ENCODE measurements around the gene CCNL2. TPM values are rescaled to one million over a fixed set of nuclear protein-coding genes. Genes with fewer than 3 reads are reported as not detected.

Gene CCNL2
- total RNA-seq, 1 experiment from 2014 or later: 173 TPM

DNA sequence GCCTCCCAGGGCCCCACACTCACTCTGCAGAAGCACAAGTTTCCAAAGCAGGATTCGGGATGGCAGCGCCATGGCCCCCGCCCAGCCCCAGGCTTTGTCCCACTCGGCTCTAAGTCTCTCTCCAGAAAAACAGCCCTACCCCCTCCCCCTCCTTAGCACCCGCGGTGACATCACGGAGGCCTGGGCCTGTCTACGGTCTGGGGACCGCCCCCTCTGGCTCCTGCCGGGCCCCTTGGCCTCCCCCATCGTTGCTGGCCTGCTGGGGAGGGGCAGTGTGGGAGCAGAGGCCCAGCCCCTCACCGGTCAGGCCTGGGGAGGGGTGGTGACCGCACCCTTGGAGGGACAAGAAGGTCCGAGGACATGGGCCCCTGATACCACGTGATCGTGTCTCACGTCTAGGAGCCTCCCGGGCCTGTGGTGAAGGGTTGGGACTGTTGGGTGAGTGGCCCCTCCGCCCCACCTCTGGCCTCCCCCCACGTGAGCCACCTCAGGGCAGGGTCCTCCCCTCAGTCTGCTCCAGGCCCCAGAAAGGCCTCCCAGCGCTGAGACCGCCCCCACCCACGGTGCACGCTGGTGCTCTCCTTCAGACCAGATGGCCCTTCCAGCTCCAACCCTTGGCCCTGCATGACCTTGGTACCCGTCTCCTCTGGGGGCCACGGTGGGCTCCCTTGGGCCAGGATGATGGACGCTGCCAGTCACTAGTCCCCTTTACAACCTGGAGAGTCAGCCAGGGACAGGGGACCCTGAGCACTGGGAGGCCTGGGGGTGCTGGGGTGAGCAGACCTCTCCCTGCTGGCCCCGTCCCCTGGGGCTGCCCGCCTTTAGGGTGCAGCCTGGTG lies 40.5 kb downstream of the CCNL2 start, which contains the start of gene MXRA8:
Gene MXRA8 (minus strand): TSS at position 123 of the 839 bp plus-strand sequence. CDS start 51 bp downstream, at position 72.
- Histone ChIP-seq H3K14ac (ENCODE audit: insufficient read depth, low read length) (peak within 1 kb of the TSS; percentile 59; the same call in 1 of the 2 replicates), H4K91ac (ENCODE audit: insufficient read length, low read depth, low read length) (no peak within 1 kb of the TSS), H2BK15ac (ENCODE audit: low read depth, low read length) (no peak within 1 kb of the TSS; the same call in 1 of the 2 replicates), H2BK20ac (ENCODE audit: low read depth, low read length, poor library complexity, severe bottlenecking) (no peak within 1 kb of the TSS), H3K18ac (ENCODE audit: insufficient read length, low read depth, low read length) (peak within 1 kb of the TSS; percentile 36), H4K8ac (replicated peaks; ENCODE audit: insufficient read length, low read depth, low read length) (no peak within 1 kb of the TSS), H3K9ac (ENCODE audit: extremely low read depth, insufficient read length, low read length) (no peak within 1 kb of the TSS), H2BK12ac (ENCODE audit: insufficient read length, low read depth, low read length) (no peak within 1 kb of the TSS), H3T11ph (ENCODE audit: low read length) (no peak within 1 kb of the TSS), H3K23ac (ENCODE audit: insufficient read length, low read depth, low read length) (no peak within 1 kb of the TSS), H3K4ac (ENCODE audit: low read depth, low read length) (no peak within 1 kb of the TSS), H2BK5ac (ENCODE audit: insufficient read length, low read length) (no peak within 1 kb of the TSS), H2AK5ac (ENCODE audit: insufficient read length, low read length) (no peak within 1 kb of the TSS), H3K79me2 (ENCODE audit: insufficient read depth, low read length) (no peaks in the 10 kb centered on the region), H3K23me2 (ENCODE audit: insufficient read length, low read depth, low read length, poor library complexity, severe bottlenecking) (peaks cover 7% of the 10 kb centered on the region), H4K5ac (ENCODE audit: insufficient read length, low read depth, low read length) (no peak within 1 kb of the TSS), H4K20me1 (ENCODE audit: control insufficient read depth, insufficient read depth, insufficient read length) (no peaks in the 10 kb centered on the region), H3K4me2 (ENCODE audit: insufficient read depth, insufficient read length, low read length) (no peak within 1 kb of the TSS), H3K27ac (ENCODE audit: insufficient read length, low read depth, low read length) (no peak within 1 kb of the TSS), H3K27me3 (ENCODE audit: insufficient read depth, low read length) (peaks cover 4% of the 10 kb centered on the region; the same call in 1 of the 2 replicates), H3K9me3 (ENCODE audit: control insufficient read depth, low read depth, low read length) (no peaks in the 10 kb centered on the region), H2AFZ (ENCODE audit: low read length) (no peak within 1 kb of the TSS), H3K4me1 (ENCODE audit: insufficient read depth, low read length) (peaks cover 2% of the 10 kb centered on the region; the same call in 1 of the 2 replicates), H3K79me1 (ENCODE audit: insufficient read depth, low read depth, low read length, poor library complexity, severe bottlenecking) (no peaks in the 10 kb centered on the region), H3K56ac (ENCODE audit: insufficient read length, low read depth, low read length) (no peak within 1 kb of the TSS), H2BK120ac (ENCODE audit: low read depth, low read length, poor library complexity, severe bottlenecking) (no peak within 1 kb of the TSS)
- peaks cover 43% of the 10 kb centered on the region for H3K27me3 Mint-ChIP-seq (ENCODE audit: low read depth)
- H3K9me3 Mint-ChIP-seq: no peaks in the 10 kb centered on the region; a peak in 2 of 5 replicates
- no CpG with 5 or more reads among the region's 29 CpGs for WGBS (ENCODE audit: extremely low coverage, insufficient read length, low lambda C conversion rate)
- H3K4me3 Mint-ChIP-seq: peak within 1 kb of the TSS in 1 of 2 experiments; percentile 42; a peak in 4 of 5 replicates
- DNase-seq: peak; percentile 66
- H3K27ac Mint-ChIP-seq: peak within 1 kb of the TSS in 2 of 3 experiments; percentile 28 to 77; a peak in 3 of 7 replicates
- TF ChIP-seq, protein P1, sequence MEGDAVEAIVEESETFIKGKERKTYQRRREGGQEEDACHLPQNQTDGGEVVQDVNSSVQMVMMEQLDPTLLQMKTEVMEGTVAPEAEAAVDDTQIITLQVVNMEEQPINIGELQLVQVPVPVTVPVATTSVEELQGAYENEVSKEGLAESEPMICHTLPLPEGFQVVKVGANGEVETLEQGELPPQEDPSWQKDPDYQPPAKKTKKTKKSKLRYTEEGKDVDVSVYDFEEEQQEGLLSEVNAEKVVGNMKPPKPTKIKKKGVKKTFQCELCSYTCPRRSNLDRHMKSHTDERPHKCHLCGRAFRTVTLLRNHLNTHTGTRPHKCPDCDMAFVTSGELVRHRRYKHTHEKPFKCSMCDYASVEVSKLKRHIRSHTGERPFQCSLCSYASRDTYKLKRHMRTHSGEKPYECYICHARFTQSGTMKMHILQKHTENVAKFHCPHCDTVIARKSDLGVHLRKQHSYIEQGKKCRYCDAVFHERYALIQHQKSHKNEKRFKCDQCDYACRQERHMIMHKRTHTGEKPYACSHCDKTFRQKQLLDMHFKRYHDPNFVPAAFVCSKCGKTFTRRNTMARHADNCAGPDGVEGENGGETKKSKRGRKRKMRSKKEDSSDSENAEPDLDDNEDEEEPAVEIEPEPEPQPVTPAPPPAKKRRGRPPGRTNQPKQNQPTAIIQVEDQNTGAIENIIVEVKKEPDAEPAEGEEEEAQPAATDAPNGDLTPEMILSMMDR (conservative IDR thresholded peaks at IDR 0.05): no peak
- H3K36me3 Mint-ChIP-seq (ENCODE audit: insufficient read depth in 1 of 3, low read depth in 3 of 3): no peaks in the 10 kb centered on the region
- peaks cover 24 to 46% of the 10 kb centered on the region in 2 experiments for H3K4me1 Mint-ChIP-seq
